ENCODE measurements around the gene ACYP2.

ACYP2 gene

DNA sequence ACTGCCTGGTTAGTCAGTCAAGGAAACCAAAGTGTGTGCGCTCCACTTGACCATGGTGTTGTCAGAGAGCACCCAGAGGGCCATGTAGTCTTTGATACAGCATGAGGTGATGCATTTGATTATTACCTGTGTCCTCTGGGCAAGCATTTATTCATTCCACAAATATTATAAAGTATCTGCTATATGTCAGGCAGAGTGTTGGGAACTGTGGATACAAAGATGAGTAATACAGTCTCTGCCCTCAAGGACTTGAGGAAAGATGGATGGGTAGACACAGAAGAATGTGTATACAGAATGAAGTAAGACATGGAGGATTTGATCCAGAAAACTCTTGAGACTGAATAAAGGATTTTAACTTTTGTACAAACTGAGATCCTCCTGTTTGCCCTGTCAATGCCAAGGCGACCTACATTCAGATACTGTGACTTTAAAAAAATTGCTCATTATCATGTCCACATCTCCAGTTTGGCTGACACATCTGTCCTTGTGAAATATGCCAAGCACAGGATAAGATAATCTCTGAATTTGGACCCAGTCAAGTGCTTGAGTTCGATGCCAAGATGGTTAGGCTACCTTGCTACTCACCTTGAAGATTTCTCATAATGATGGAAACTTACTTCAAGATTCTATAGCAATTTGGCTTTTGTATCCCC lies 50.8 kb downstream of the ACYP2 start:
- H3K4me2 ChIP-seq, result no peak overlapping the region

DNA sequence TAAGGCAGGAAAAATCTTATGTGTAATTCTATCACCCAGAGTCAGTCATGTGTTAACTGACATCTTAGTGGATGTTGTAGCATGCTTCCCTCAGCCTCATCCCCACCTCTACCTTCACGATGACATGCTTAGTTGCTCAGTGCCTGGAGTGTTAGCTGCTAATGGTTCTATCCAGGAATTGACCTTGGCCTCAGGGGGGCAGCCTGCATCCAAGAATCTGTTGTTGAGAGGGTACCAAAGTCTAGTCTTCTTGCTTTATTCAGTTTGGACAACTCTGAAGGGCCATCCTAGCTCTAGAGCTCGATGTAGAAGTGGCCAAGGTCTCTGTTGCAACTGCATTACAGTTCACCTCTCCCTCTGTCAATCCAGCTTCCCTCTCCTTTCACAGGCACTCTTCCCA lies 61.2 kb downstream of the ACYP2 start:
- Histone ChIP-seq H2AFZ (ENCODE audit: low read depth) (no peak overlapping the region), H3K4me3 (IDR thresholded peaks at IDR 0.05; ENCODE audit: insufficient read depth, low read depth, low read length) (no peak overlapping the region), H3K27ac (no peak overlapping the region), H3K27me3 (ENCODE audit: insufficient read depth, low read depth) (no peaks in the 10 kb centered on the region), H3K79me2 (ENCODE audit: insufficient read depth, low read depth) (no peaks in the 10 kb centered on the region), H3K36me3 (ENCODE audit: insufficient read depth) (no peaks in the 10 kb centered on the region), H3K4me2 (no peak overlapping the region), H3K9ac (no peak overlapping the region), H3K4me1 (ENCODE audit: low read depth, poor library complexity, severe bottlenecking) (no peaks in the 10 kb centered on the region), H4K20me1 (ENCODE audit: insufficient read depth) (no peaks in the 10 kb centered on the region)
- TF ChIP-seq, protein P1, sequence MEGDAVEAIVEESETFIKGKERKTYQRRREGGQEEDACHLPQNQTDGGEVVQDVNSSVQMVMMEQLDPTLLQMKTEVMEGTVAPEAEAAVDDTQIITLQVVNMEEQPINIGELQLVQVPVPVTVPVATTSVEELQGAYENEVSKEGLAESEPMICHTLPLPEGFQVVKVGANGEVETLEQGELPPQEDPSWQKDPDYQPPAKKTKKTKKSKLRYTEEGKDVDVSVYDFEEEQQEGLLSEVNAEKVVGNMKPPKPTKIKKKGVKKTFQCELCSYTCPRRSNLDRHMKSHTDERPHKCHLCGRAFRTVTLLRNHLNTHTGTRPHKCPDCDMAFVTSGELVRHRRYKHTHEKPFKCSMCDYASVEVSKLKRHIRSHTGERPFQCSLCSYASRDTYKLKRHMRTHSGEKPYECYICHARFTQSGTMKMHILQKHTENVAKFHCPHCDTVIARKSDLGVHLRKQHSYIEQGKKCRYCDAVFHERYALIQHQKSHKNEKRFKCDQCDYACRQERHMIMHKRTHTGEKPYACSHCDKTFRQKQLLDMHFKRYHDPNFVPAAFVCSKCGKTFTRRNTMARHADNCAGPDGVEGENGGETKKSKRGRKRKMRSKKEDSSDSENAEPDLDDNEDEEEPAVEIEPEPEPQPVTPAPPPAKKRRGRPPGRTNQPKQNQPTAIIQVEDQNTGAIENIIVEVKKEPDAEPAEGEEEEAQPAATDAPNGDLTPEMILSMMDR (conservative IDR thresholded peaks at IDR 0.05; ENCODE audit: low read depth, low read length), result peak; percentile 46

More for the DNA sequence above, 50.8 kb downstream of the ACYP2 start:
- H3K36me3 ChIP-seq (ENCODE audit: insufficient read depth), result no peaks in the 10 kb centered on the region
- no peak overlapping the region for H3K27ac ChIP-seq
- no peaks in the 10 kb centered on the region for H3K4me1 ChIP-seq (ENCODE audit: low read depth, poor library complexity, severe bottlenecking)
- H4K20me1 ChIP-seq (ENCODE audit: insufficient read depth), result no peaks in the 10 kb centered on the region
- H3K27me3 ChIP-seq (ENCODE audit: insufficient read depth, low read depth), result no peaks in the 10 kb centered on the region
- H3K79me2 ChIP-seq (ENCODE audit: insufficient read depth, low read depth), result no peaks in the 10 kb centered on the region
- no peak overlapping the region for H2AFZ ChIP-seq (ENCODE audit: low read depth)
- H3K4me3 ChIP-seq (IDR thresholded peaks at IDR 0.05; ENCODE audit: insufficient read depth, low read depth, low read length), result no peak overlapping the region
- no peak overlapping the region for H3K9ac ChIP-seq
- TF ChIP-seq, protein P1 (conservative IDR thresholded peaks at IDR 0.05; ENCODE audit: low read depth, low read length), result no peak

DNA sequence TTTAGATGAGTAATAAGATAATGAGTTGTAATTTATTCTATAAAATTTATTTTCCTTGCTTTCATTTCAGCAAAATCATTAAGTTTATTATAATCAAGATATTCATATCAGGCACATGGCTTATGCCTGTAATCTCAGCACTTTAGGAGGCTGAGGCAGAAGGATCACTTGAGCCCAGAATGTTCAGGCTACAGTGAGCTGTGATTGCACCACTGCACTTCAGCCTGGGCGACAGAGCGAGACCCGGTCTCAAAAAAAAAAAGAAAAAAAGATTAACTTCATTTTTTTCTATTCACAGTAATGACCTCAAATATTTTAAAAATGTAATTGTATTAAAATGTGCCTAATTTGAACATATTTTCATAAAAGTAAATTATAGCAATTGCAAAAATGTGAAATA lies 67.9 kb downstream of the ACYP2 start:
- H3K36me3 ChIP-seq (ENCODE audit: insufficient read depth), result no peaks in the 10 kb centered on the region
- no peak overlapping the region for H3K4me3 ChIP-seq (IDR thresholded peaks at IDR 0.05; ENCODE audit: insufficient read depth, low read depth, low read length)
- TF ChIP-seq, protein P1 (conservative IDR thresholded peaks at IDR 0.05; ENCODE audit: low read depth, low read length), result no peak
- no peak overlapping the region for H3K27ac ChIP-seq
- H3K79me2 ChIP-seq (ENCODE audit: insufficient read depth, low read depth), result no peaks in the 10 kb centered on the region
- no peaks in the 10 kb centered on the region for H3K4me1 ChIP-seq (ENCODE audit: low read depth, poor library complexity, severe bottlenecking)
- H2AFZ ChIP-seq (ENCODE audit: low read depth), result no peak overlapping the region
- H3K27me3 ChIP-seq (ENCODE audit: insufficient read depth, low read depth), result no peaks in the 10 kb centered on the region
- H4K20me1 ChIP-seq (ENCODE audit: insufficient read depth), result no peaks in the 10 kb centered on the region
- no peak overlapping the region for H3K9ac ChIP-seq
- no peak overlapping the region for H3K4me2 ChIP-seq

DNA sequence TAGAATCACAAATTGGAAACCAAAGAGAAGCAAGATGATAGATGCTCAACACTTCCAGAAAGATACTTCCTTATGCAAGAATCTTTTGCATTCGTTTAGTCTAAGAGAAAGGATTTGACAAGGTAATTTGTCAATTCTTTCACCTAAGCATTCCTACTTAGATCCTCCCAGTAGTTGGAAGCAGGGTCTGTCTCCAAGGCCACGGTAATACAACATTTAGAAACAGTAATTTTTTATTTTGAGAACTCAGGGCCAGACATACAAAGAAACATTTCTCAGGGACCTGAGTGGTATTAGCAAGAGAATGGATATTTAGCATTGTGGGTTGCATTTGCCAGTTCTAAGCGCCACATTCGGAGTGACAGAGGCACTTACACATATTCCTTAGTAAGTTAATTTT lies 68.6 kb downstream of the ACYP2 start:
- TF ChIP-seq, protein P1 (conservative IDR thresholded peaks at IDR 0.05; ENCODE audit: low read depth, low read length), result no peak
- H3K27me3 ChIP-seq (ENCODE audit: insufficient read depth, low read depth), result no peaks in the 10 kb centered on the region
- no peak overlapping the region for H3K9ac ChIP-seq
- no peaks in the 10 kb centered on the region for H3K4me1 ChIP-seq (ENCODE audit: low read depth, poor library complexity, severe bottlenecking)
- no peak overlapping the region for H2AFZ ChIP-seq (ENCODE audit: low read depth)
- H4K20me1 ChIP-seq (ENCODE audit: insufficient read depth), result no peaks in the 10 kb centered on the region
- H3K27ac ChIP-seq, result no peak overlapping the region
- no peaks in the 10 kb centered on the region for H3K36me3 ChIP-seq (ENCODE audit: insufficient read depth)
- H3K4me3 ChIP-seq (IDR thresholded peaks at IDR 0.05; ENCODE audit: insufficient read depth, low read depth, low read length), result no peak overlapping the region
- H3K79me2 ChIP-seq (ENCODE audit: insufficient read depth, low read depth), result no peaks in the 10 kb centered on the region
- no peak overlapping the region for H3K4me2 ChIP-seq
